Heart left ventricle (tissue), 16 donors: Measurements from ENCODE around the gene PTPRM. TPM values are rescaled to one million over a fixed set of nuclear protein-coding genes. Genes with fewer than 3 reads are reported as not detected.

ENCODE experiments used
- ATAC-seq, 4 donors: fragments of 200-7000 bp; cut with Tn5 transposase; one replicate each; pipeline ENCODE4 v1.9.1; 2020 to 2022; ENCODE audit warnings: moderate library complexity in 4 of 4, mild to moderate bottlenecking in 3 of 4, moderate number of reproducible peaks in 1 of 4
- DNase-seq, 5 donors: peaks; one replicate each; pipeline ENCODE4 v3.0.0-alpha.2; 2020
- H3K27ac ChIP-seq, 12 donors: fragments of 200-600 bp; sonication (generic) in 4 of 12; one replicate each; pipeline versions ENCODE4 v1.5.0 to v1.8.0; 2016 to 2022; ENCODE audit warnings: mild to moderate bottlenecking in 2 of 12
- H3K27me3 ChIP-seq, 9 donors: fragments of 200-600 bp; sonication (generic) in 2 of 9; one replicate each; pipeline versions ENCODE4 v1.5.1 to v1.8.0; 2016 to 2022; ENCODE audit warnings: mild to moderate bottlenecking in 3 of 9
- H3K36me3 ChIP-seq, 9 donors: fragments of 200-600 bp; sonication (generic) in 2 of 9; one replicate each; pipeline versions ENCODE4 v1.5.0 to v1.8.0; 2018 to 2022; ENCODE audit warnings: mild to moderate bottlenecking in 2 of 9
- H3K4me1 ChIP-seq, 12 donors: fragments of 200-600 bp; sonication (generic) in 4 of 12; one replicate each; pipeline versions ENCODE4 v1.5.0 to v1.8.0; 2016 to 2022; ENCODE audit warnings: mild to moderate bottlenecking in 3 of 12
- H3K4me3 ChIP-seq, 12 donors: fragments of 200-600 bp; sonication (generic) in 4 of 12; one replicate each; pipeline versions ENCODE4 v1.5.0 to v1.8.0; 2017 to 2022; ENCODE audit warnings: mild to moderate bottlenecking in 9 of 12, moderate library complexity in 4 of 12
- H3K9me3 ChIP-seq, 12 donors: fragments of 200-600 bp; sonication (generic) in 4 of 12; one replicate each; pipeline versions ENCODE4 v1.5.0 to v1.8.0; 2016 to 2022; ENCODE audit warnings: mild to moderate bottlenecking in 1 of 12
- POLR2A ChIP-seq, 2 donors: fragments of 450-650 bp; IDR thresholded peaks; one replicate each; pipeline ENCODE4 v1.6.1; 2017; ENCODE audit warnings: antibody characterized with exemption in 2 of 2, mild to moderate bottlenecking in 2 of 2, moderate library complexity in 2 of 2
- WGBS, 4 donors: extraction: QIAGEN DNeasy Blood & Tissue Kit in 2 of 4; methylation state at CpG; one replicate each; pipeline versions ENCODE4 v1.1.5 to v1.1.7; 2013 to 2018; 5-methylcytosine and 5-hydroxymethylcytosine counted together
- intact Hi-C, 10 donors: fragments of 100-400 bp; cut with DNase I; formaldehyde crosslinking; loops; one replicate each; pipeline versions ENCODE4 v1.11.1 to v1.14.2; 2022
- polyA plus RNA-seq, 2 donors: library from polyadenylated mRNA; stranded (reverse); fragments of 200-250 nt; gene quantifications; one replicate each; pipeline ENCODE4 v1.2.3, GENCODE V29; 2013
- total RNA-seq, 9 donors: library from RNA; depleted of rRNA in 2 of 9; stranded (reverse); fragments of >200 nt in 2 of 9; fragmentation: NEBNext Ultra II Directional in 3 of 9; extraction: Animal tissue kit (Norgen Biotek cat#: 25700) in 3 of 9; gene quantifications; one replicate each; pipeline versions ENCODE4 v1.1.0 to v1.2.4, GENCODE V29; 2016 to 2023
- TF ChIP-seq, protein P1 (sequence below), 12 donors: fragments of 200-600 bp; sonication (generic) in 4 of 12; IDR thresholded peaks; one replicate each; pipeline versions ENCODE4 v1.5.0 to v1.8.0; 2018 to 2022; ENCODE audit warnings: antibody characterized with exemption in 12 of 12, mild to moderate bottlenecking in 5 of 12
- donor health status: ischemic (EF 13 %, LVEDD 7.1; RV severe dilation, severe dysfunction).
- donor health status: healthy with polysubstance abuse.
- donor health status: DM: no; HTN: yes; CAD: no.
- donor health status: DM: no; HTN: no; CAD: no.
- donor health status: ischemic (EF 25% LVEDD 6.9; RV normal size, moderate dysfunction).
- donor health status: ischemic (EF 25% LVEDD 5.7; RV mildly dilated, moderate dysfunction).
- donor health status: healthy.
- donor health status: DM: yes; HTN: yes; CAD: no.
- donor health status: ischemic (EF 35%, LVEDD 5.7; RV mildly dilated, moderate dysfunction).
- donor health status: nonischemic (EF 11% LVEDD 7.7; RV severe dilation, severe dysfunction).
- donor health status: DM: yes; HTN: yes; CAD: no.
- donor health status: PGD.
- donor health status: ischemic (EF 29% LVEDD 5.4; RV normal size, mild dysfunction).
- donor health status: nonischemic (EF 23%, LVEDD 6.1; RV moderate dilation, normal function).

PTPRM gene
- total and polyA plus RNA-seq, 11 donors, result 93.8 to 186 (median 123) TPM

DNA sequence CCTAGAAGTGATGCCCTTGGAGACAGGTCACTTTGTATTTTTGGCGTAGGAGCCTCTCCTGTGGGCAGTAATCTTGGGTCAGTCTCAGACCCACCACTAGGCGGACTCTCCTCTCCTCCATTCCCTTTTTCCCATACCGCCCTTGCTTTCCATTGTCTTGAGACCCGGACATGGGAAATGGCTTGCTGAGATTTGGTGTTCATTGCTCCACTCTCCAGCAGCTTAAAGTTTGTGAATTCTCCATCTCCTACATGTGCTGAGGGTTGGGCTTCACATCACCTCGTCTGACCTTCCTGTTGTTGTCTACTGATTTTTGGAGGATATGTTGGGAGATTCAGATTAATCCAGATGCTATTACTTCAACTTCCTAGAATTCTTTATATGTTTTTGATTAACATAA is 882.9 kb downstream of the PTPRM start:
- Histone ChIP-seq H3K36me3 (no peaks in the 10 kb centered on the region), H3K4me3 (no peak overlapping the region), H3K4me1 (peaks cover 0 to 41% (median 5%) of the 10 kb centered on the region in 12 donors), H3K9me3 (no peaks in the 10 kb centered on the region), H3K27me3 (no peaks in the 10 kb centered on the region), H3K27ac (peak overlapping the region in 10 of 12 donors; percentile 5 to 91 (median 68))
- no peak for TF ChIP-seq POLR2A (IDR thresholded peaks at IDR 0.05)
- TF ChIP-seq, protein P1, sequence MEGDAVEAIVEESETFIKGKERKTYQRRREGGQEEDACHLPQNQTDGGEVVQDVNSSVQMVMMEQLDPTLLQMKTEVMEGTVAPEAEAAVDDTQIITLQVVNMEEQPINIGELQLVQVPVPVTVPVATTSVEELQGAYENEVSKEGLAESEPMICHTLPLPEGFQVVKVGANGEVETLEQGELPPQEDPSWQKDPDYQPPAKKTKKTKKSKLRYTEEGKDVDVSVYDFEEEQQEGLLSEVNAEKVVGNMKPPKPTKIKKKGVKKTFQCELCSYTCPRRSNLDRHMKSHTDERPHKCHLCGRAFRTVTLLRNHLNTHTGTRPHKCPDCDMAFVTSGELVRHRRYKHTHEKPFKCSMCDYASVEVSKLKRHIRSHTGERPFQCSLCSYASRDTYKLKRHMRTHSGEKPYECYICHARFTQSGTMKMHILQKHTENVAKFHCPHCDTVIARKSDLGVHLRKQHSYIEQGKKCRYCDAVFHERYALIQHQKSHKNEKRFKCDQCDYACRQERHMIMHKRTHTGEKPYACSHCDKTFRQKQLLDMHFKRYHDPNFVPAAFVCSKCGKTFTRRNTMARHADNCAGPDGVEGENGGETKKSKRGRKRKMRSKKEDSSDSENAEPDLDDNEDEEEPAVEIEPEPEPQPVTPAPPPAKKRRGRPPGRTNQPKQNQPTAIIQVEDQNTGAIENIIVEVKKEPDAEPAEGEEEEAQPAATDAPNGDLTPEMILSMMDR (IDR thresholded peaks at IDR 0.05), result peak; percentile 27 to 58 (median 38)
- WGBS, 4 donors, result 34 to 56% (median 40%) methylated on average over 5 of the region's 5 CpGs
- DNase-seq (peak in 2 of 5 donors; percentile 28 to 49), ATAC-seq (peak in 3 of 4 donors; percentile 36 to 88 (median 45))
- intact Hi-C loops, result no loop called here

DNA sequence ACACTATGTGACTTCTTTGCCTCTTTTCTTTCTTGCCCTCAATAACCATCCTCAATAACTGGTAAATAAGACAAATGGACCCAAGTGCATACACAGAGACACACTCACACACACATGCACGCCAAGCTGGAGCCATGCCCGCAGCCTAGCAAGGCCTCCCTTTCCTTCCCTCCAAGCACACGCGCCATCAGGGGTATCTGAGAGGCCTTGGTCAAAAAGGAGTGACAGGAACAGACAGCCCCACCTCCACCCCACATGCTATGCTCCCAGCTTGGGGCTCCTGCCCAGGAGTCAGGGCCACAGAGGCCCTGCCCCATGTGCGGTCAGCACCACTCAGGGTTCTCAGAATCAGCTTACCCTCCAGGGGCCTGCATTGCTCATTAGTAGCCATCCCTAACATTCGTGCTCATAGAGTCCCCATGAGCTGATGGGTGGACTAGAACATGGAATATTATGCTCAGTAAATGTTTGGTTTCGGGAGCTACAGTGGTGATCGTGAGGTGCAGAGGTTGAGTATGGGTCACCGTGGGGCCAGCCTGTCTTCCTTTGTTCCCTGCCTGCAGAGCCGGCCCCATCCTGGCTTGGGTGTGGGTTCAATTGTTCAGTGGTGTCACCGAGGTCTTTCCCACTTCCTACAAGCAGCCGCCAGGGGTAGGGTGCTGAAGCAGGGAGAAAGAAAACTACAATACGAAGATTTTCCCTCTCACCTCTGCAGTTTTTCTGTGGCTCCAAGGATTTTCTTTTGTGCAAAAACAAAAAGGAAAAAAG is 884.0 kb downstream of the PTPRM start:
- H3K36me3 ChIP-seq, result no peaks in the 10 kb centered on the region
- intact Hi-C loops, result no loop called here
- H3K9me3 ChIP-seq, result no peaks in the 10 kb centered on the region
- H3K27me3 ChIP-seq, result no peaks in the 10 kb centered on the region
- H3K27ac ChIP-seq, result peak overlapping the region in 10 of 12 donors; percentile 41 to 91 (median 72)
- 56 to 73% (median 63%) methylated on average over 13 of the region's 13 CpGs for WGBS, 4 donors
- H3K4me3 ChIP-seq, result no peak overlapping the region
- TF ChIP-seq, protein P1 (IDR thresholded peaks at IDR 0.05), result peak in 4 of 12 donors; percentile 12 to 28 (median 22)
- TF ChIP-seq POLR2A (IDR thresholded peaks at IDR 0.05), result no peak
- DNase-seq, result peak in 3 of 5 donors; percentile 24 to 55 (median 48)
- peak; percentile 42 to 72 (median 64) for ATAC-seq
- H3K4me1 ChIP-seq, result peaks cover 0 to 41% (median 5%) of the 10 kb centered on the region in 12 donors

GRCh38 chr18:8453528-8453927 is 886.4 kb downstream of the PTPRM start:
- Histone ChIP-seq H3K4me3 (no peak overlapping the region), H3K9me3 (no peaks in the 10 kb centered on the region), H3K4me1 (peaks cover 0 to 34% (median 5%) of the 10 kb centered on the region in 12 donors), H3K27me3 (no peaks in the 10 kb centered on the region), H3K36me3 (no peaks in the 10 kb centered on the region), H3K27ac (no peak overlapping the region)
- TF ChIP-seq, protein P1 (IDR thresholded peaks at IDR 0.05), result no peak
- DNase-seq, result no peak
- intact Hi-C loops, result no loop called here
- ATAC-seq, result no peak
- 54 to 62% (median 59%) methylated on average over 3 of the region's 3 CpGs for WGBS, 4 donors

DNA sequence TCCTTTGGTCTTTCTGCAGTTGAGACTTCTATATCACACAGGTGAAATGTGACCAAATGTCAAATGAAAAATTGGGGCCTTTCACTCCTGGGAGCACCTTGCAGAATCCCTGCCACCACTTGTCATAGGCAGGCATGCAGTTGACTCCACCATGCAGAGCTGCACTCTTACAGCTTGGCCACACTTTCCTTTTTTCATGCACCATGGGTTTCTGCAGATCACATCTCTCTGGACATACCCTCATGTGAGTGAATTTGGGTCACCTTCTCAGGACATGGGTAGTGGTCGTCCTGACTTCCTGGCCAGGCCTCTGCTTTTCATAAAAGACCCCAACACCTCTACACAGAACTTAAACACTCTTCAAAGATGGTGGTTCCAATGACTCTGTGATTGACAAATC is 887.0 kb downstream of the PTPRM start:
- Histone ChIP-seq H3K27ac (no peak overlapping the region), H3K9me3 (no peaks in the 10 kb centered on the region), H3K4me1 (peaks cover 0 to 31% (median 5%) of the 10 kb centered on the region in 12 donors), H3K4me3 (no peak overlapping the region), H3K27me3 (no peaks in the 10 kb centered on the region), H3K36me3 (no peaks in the 10 kb centered on the region)
- intact Hi-C loops, result no loop called here
- WGBS, 4 donors, result 67 to 87% (median 72%) methylated on average over 1 of the region's 1 CpG
- ATAC-seq (no peak), DNase-seq (no peak)
- TF ChIP-seq, protein P1 (IDR thresholded peaks at IDR 0.05), result no peak
- no peak for TF ChIP-seq POLR2A (IDR thresholded peaks at IDR 0.05)
